Left hindlimb (tissue), 1 donor: ENCODE data around the gene SCRN2.

Experiments used
- DNase-seq: peaks from one replicate; pipeline ENCODE4 v3.0.0-alpha.2; 2018

SCRN2 gene

GRCh38 chr17:47819475-47819874 is 21.6 kb downstream of the SCRN2 start:
- no peak for DNase-seq

DNA sequence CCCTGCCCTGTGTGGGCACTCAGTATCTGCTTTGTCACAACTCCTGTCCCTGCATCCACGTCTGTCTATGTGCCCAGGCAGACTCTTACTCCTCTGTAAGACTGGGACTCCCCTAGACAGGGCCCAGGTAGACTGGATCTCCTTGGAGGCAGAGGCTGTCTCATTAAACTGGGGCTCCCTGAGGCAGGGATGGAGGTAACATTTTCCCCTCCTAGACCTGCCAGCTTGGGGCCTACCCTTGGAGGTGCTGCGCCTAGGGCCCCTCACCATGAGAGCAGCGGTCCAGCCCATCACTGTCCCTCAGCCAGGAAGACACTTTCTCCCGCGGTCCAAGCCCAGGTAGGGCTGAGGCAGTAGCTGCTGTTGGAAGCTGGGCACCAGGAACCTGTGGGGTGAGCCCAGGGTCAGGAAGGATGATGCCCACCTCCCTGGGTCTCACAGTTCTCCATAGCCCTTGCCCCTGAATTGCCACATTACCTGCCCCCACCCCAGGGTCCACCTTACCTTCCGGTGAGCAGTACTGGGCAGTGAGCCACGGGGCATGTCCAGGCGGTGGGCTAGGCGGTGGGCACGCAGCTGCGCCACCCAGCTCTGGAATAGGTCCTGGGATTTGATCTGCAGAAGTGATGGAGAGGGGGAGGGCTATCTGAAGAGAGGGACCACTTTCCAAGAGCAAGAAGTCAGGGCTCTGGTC is 22.9 kb downstream of the SCRN2 start:
- no peak for DNase-seq

- DNase-seq: peak; percentile 23
Observed at GRCh38 chr17:47816947-47817346, 24.1 kb downstream of the SCRN2 start.

DNA sequence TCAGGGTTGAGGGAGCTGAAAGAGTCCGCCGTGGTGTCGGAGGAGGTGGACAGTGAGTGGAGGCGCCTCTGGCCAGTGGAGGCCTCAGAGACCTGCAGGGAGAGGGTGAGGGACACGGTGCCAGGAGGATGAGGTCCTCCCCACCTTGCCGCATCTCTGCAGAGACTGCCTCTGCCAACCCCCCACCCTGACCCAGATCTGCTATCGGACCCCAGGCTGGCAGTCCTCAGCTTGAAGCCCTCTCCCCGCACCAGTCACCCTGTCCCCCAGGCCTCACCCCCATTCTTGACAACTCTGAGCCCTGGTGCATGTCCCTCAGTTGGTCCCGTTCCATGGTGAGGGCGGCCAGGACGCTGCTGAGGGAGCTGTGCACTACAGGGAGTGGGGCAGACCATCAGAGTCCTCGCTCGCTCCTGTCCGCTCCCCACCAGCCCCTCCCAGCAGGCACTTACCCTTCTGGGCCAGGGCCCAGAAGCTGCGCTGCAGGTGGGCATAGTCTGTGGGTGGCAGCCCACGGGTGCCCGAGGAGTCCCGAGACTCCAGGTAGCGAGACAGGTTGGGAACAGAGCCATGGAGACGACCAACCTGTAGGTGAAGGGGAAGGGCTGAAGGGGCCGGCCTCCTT is 24.9 kb downstream of the SCRN2 start:
- peak; percentile 21 for DNase-seq

DNA sequence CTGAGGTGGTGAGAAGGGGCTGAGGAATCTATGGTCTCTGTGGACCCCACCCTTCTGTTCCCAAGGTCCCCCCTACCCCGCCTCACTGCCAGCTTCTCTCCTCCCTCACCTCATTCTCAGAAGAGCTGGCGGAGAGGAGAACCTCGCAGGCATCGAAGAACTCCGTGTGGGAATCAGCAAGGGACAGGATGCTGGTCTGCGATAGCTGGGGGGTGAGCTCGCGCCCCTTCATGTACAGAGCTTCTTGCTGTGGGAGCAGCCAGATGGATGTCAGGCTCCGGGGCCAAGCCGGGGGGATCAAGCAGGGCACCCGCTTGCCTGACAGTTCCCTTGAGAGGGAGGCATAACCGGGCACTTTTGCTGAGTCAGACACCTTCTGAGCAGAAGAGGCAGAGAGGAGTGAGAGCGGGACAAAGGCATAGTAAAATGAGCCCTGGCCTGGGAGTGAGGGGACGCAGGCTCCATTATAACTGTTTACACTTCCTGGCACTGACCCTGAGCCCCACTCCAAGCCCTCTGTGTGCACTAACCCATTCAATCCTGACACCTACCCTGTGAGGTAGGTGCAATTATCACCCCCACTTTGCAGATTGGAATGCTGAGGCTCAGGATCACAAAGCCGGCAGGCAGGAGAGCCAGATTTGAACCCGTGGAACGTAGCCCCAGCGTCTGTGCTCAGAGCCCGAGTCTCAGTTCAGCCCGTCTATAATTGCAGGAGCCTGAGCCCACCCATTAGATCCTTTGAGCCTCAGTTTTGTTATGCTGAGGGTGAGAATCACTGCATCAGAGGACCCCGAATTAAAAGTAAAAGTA is 25.8 kb downstream of the SCRN2 start:
- peak; percentile 7 for DNase-seq

DNA sequence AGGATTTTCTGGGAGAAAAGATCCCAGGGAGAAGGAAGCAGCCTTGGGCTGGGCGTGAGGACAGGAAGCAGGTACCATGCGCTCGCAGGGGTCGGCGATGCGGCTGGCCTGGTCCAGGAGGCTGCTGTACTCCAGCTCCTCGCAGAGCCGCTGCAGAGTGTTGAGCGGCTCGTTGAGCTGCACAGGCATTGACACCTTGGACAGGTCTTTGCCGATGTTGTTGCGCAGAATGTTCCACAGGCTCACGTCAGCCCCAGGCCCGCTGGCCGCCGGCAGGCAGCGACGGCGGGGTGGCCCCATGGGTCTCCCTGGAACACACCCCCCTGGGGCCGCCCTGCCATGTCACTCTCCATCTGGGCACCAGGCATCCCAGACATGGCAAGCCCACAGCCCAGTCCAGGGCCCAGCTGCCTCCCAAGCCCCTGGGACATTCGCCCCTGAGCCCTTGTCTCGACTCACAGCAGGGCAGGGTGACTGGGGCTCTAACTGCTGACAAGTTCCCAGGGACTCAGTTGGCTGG is 27.5 kb downstream of the SCRN2 start:
- peak; percentile 7 for DNase-seq

- DNase-seq: peak; percentile 11
Observed at GRCh38 chr17:47813077-47813476, 28.0 kb downstream of the SCRN2 start.

DNA sequence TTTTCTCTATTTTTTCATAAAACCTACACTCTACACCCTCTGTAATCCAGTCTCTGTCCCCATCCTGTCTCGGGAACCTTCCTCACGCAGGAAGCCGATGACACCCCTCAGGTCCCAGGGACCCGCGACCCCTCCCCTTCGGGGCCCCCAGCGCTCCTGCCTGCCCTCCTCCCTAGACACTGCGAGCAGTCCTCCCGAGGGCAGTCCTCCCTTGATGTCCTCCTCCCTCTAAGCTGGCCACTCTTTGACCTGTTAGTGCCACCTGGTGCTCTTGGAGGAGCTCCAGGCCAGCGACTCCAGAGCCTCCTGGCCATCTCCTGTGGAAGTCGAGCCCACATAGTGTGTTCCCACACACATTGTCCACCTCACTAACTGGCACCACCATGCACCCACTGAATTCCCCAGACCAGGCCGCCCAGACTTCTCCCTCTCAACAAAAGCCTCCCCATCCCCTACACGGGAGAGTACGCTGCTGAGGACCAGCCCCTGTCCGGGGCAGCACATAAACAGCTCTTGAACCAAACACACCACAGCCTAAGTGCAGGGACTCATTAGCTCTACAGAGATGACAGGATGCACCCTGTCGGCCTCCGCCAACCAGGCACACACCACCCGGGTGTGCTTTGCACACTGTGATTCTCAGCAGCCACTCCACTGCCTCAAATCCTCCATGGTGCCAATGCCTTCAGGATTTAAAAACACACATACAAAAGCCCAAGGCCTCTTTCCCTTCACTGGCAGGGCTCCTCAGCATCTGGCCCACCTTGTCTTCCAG is 28.7 kb downstream of the SCRN2 start:
- DNase-seq: no peak

DNA sequence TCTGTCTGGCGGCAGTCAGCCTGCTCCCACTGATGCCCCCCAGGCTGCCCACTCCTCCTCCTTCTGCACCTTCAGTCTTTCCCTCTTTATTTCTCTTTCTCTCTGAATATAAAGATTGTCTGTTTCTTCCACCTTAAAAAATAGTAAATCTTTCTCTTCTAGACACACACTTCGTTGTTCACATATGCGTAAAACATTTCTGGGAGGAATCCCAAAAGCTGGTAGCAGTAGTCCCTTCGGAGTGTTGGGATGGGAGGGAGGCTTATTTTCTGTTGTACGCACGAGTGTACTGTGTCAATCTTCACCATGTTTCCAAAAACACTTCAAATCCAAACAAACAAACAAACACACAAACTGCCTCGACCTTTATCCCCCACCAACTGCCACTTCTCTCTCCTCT is 29.4 kb downstream of the SCRN2 start:
- no peak for DNase-seq

- no peak for DNase-seq
Observed at GRCh38 chr17:47810901-47811635, 30.0 kb downstream of the SCRN2 start.

DNA sequence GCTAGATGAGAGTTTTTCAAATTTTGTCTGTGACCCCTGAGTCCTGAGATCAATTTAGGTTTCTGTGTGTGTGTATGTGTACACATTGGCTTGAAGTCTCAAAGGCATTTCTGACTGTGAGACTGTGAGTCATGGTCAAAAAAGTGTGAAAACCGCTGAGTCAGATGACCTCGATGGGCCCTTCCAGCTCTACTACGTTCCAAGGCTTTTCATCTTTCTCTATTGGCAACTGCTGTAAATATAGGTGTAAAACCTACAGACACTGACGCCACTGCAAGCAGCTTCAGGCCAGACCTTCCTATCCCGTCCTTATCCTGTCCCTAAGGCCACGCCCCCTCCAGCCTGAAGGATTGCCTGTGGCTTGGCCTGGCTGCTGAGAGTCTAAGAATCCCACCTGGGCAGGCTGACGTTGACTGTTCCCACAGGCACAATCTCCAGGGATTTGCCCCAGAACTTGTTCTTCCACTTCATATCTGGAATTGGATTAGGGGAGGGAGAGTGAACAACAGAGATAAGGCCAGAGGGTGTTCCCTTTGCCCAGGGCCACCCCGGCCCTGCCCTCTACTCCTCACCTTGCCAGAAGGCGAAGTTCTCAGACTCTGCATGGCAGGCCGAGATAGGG is 30.8 kb downstream of the SCRN2 start:
- DNase-seq: no peak

- DNase-seq: no peak
Observed at GRCh38 chr17:47808830-47809480, 32.1 kb downstream of the SCRN2 start.

GRCh38 chr17:47808036-47808829 is 32.8 kb downstream of the SCRN2 start:
- no peak for DNase-seq

- no peak for DNase-seq
Observed at GRCh38 chr17:47807421-47807820, 33.7 kb downstream of the SCRN2 start.

- no peak for DNase-seq
Observed at GRCh38 chr17:47806913-47807255, 34.2 kb downstream of the SCRN2 start.

GRCh38 chr17:47806026-47806912 is 34.8 kb downstream of the SCRN2 start:
- DNase-seq: no peak

DNA sequence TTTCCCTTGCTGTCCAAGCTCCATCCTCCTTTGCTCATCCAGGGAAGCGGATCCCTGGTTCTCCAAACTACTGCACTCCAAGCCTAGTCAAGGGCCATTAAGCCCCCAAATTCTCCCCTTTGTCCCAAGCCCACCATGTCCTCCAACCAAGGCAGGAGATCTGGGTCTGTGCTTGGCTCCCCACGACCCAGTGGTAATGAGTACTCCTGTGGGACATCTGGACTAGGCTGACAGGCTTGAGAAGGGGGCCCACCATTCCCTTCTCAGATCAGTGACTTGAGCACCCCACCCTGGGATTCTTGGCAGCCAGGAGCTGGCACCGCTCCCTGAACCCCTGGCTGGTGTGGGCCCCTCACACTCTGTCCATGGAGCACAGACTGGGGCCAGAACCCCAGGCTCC is 36.6 kb downstream of the SCRN2 start:
- no peak for DNase-seq

- DNase-seq: no peak
Observed at GRCh38 chr17:47803751-47804150, 37.3 kb downstream of the SCRN2 start.

DNA sequence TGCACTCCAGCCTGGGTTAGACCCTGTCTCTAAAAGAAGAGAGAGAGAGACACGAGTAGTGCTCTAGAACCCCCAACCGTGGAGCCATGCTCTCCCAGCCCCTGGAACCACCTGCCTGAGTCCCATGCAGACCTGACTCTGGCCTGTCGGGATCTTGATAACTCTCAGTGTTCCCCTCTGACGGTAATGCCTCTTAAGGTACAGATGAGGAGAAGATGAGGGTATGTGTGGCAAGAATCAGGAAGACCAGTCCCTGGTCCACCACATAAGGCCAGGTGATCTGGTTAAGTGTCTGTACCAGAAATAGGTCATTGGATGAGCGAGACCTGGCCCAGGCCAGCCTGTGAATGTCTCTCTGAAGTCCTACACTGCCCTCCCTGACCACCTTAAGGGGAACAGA is 37.9 kb downstream of the SCRN2 start:
- no peak for DNase-seq
